H1 (cell line): Measurements from ENCODE around the gene TSPAN3. TPM values are rescaled to one million over a fixed set of nuclear protein-coding genes. Genes with fewer than 3 reads are reported as not detected.

Experiments used
- CTCF ChIA-PET: fragments of 300-600 bp; sonication (Branson Sonifier 250); formaldehyde crosslinking; loops from one replicate; lab custom pipeline; 2021; ENCODE audit not compliant: partially characterized antibody; lab: Charles Lee
- POLR2A ChIA-PET: fragments of 300-600 bp; sonication (Branson Sonifier 250); formaldehyde crosslinking; loops from one replicate; lab custom pipeline; 2021; ENCODE audit warnings: inconsistent platforms; ENCODE audit not compliant: partially characterized antibody; lab: Charles Lee
- DNase-seq, 2 experiments: peaks; one replicate each; pipeline versions ENCODE4 v3.0.0 to v3.0.0-alpha.2; 2010 to 2022; ENCODE audit warnings: low spot score in 2 of 2, low read depth in 1 of 2, mixed read lengths in 1 of 2
- FAIRE-seq: peaks from 2 replicates; lab custom pipeline; 2011; peaks lifted over from hg19 to GRCh38; lab: Jason Lieb, UNC
- H2AFZ ChIP-seq: 2 replicates; pipeline ENCODE4 v1.8.1; 2012; ENCODE audit warnings: low read length, inconsistent platforms
- H2AK5ac ChIP-seq: 2 replicates; pipeline ENCODE4 v1.6.1; 2013; ENCODE audit warnings: low read depth, low read length
- H2BK120ac ChIP-seq: replicated peaks from 2 replicates; pipeline ENCODE3; 2013; ENCODE audit warnings: low read depth, low read length, inconsistent platforms
- H2BK12ac ChIP-seq: 2 replicates; pipeline ENCODE4 v1.6.1; 2013; ENCODE audit warnings: low read depth, low read length
- H2BK15ac ChIP-seq: 2 replicates; pipeline ENCODE4 v1.6.1; 2013; ENCODE audit warnings: low read length
- H2BK20ac ChIP-seq: 2 replicates; pipeline ENCODE4 v1.6.1; 2013; ENCODE audit warnings: low read length
- H2BK5ac ChIP-seq: 2 replicates; pipeline ENCODE4 v1.6.1; 2013; ENCODE audit warnings: low read depth, low read length
- H3K14ac ChIP-seq: 2 replicates; pipeline ENCODE4 v1.6.1; 2013; ENCODE audit warnings: inconsistent platforms; ENCODE audit not compliant: insufficient read length
- H3K18ac ChIP-seq: 2 replicates; pipeline ENCODE4 v1.6.1; 2013; ENCODE audit warnings: low read length; ENCODE audit errors: extremely low read depth
- H3K23ac ChIP-seq: 2 replicates; pipeline ENCODE4 v1.6.1; 2013; ENCODE audit warnings: inconsistent platforms; ENCODE audit not compliant: insufficient read length
- H3K23me2 ChIP-seq: 2 replicates; pipeline ENCODE4 v1.6.1; 2013; ENCODE audit warnings: low read depth, low read length
- H3K27ac ChIP-seq: 2 replicates; pipeline ENCODE4 v1.6.1; 2011; ENCODE audit warnings: low read depth, low read length, inconsistent platforms
- H3K27me3 ChIP-seq, 4 experiments: replicated peaks in 1 of 4; 1 replicate in 1 of 4; 2 replicates in 3 of 4; pipeline versions ENCODE4 v1.6.1 to v1.8.1; 2011 to 2013; ENCODE audit warnings: low read length in 3 of 4, mild to moderate bottlenecking in 3 of 4, inconsistent platforms in 2 of 4, mixed read lengths in 2 of 4, moderate library complexity in 1 of 4; ENCODE audit not compliant: control insufficient read depth in 3 of 4, insufficient read depth in 3 of 4; ENCODE audit errors: extremely low read depth in 1 of 4
- H3K36me3 ChIP-seq, 4 experiments: 2 replicates each; pipeline versions ENCODE4 v1.6.1 to v1.8.1; 2011 to 2013; ENCODE audit warnings: mild to moderate bottlenecking in 4 of 4, low read length in 3 of 4, moderate library complexity in 2 of 4, control low read depth in 1 of 4, inconsistent platforms in 1 of 4; ENCODE audit not compliant: insufficient read depth in 4 of 4, control insufficient read depth in 2 of 4
- H3K4ac ChIP-seq: replicated peaks from 2 replicates; pipeline ENCODE3; 2013; ENCODE audit warnings: low read length, low read depth, mixed read lengths, inconsistent platforms; ENCODE audit not compliant: insufficient read length
- H3K4me1 ChIP-seq, 4 experiments: replicated peaks in 1 of 4; 1 replicate in 1 of 4; 2 replicates in 3 of 4; pipeline versions ENCODE4 v1.6.1 to v1.8.1; 2011 to 2013; ENCODE audit warnings: low read length in 3 of 4, inconsistent platforms in 2 of 4, mixed read lengths in 1 of 4; ENCODE audit not compliant: insufficient read depth in 4 of 4, control insufficient read depth in 3 of 4
- H3K4me2 ChIP-seq, 2 experiments: 2 replicates each; pipeline versions ENCODE4 v1.6.1 to v1.8.1; 2011 to 2013; ENCODE audit warnings: low read depth in 2 of 2, low read length in 2 of 2, control low read depth in 1 of 2, inconsistent platforms in 1 of 2, mild to moderate bottlenecking in 1 of 2; ENCODE audit not compliant: insufficient read depth in 1 of 2
- H3K4me3 ChIP-seq, 4 experiments: fragments of 200-600, 300-600 bp in 1 of 4; sonication (generic), shearing (Covaris generic), sonication (Bioruptor Twin) in 1 of 4; 2 replicates each; pipeline versions ENCODE4 v1.5.1 to v1.8.1; 2011 to 2016; ENCODE audit warnings: low read length in 4 of 4, low read depth in 3 of 4, control low read depth in 2 of 4, inconsistent platforms in 2 of 4, mild to moderate bottlenecking in 2 of 4, mixed read lengths in 1 of 4, moderate library complexity in 1 of 4; ENCODE audit not compliant: insufficient read depth in 2 of 4; ENCODE audit errors: extremely low read depth in 1 of 4
- H3K56ac ChIP-seq: replicated peaks from 2 replicates; pipeline ENCODE3; 2013; ENCODE audit warnings: low read depth, mild to moderate bottlenecking, mixed read lengths, low read length, inconsistent platforms; ENCODE audit not compliant: insufficient read length
- H3K79me1 ChIP-seq: 2 replicates; pipeline ENCODE4 v1.6.1; 2013; ENCODE audit warnings: low read depth, low read length, control low read depth
- H3K79me2 ChIP-seq, 2 experiments: 2 replicates each; pipeline versions ENCODE4 v1.6.1 to v1.8.1; 2012 to 2013; ENCODE audit warnings: low read length in 2 of 2, mild to moderate bottlenecking in 2 of 2, inconsistent platforms in 1 of 2; ENCODE audit not compliant: insufficient read depth in 2 of 2, control insufficient read depth in 1 of 2
- H3K9ac ChIP-seq, 4 experiments: replicated peaks in 1 of 4; 1 replicate in 1 of 4; 2 replicates in 3 of 4; pipeline versions ENCODE4 v1.6.1 to v1.8.1; 2011 to 2013; ENCODE audit warnings: low read depth in 3 of 4, low read length in 3 of 4, control low read depth in 2 of 4, mild to moderate bottlenecking in 2 of 4, moderate library complexity in 2 of 4, inconsistent platforms in 1 of 4; ENCODE audit errors: extremely low read depth in 1 of 4
- H3K9me3 ChIP-seq, 2 experiments: 2 replicates each; pipeline versions ENCODE4 v1.6.1 to v1.8.1; 2012 to 2013; ENCODE audit warnings: mild to moderate bottlenecking in 2 of 2, moderate library complexity in 2 of 2, control low read depth in 1 of 2, inconsistent platforms in 1 of 2, low read depth in 1 of 2, low read length in 1 of 2, mixed read lengths in 1 of 2; ENCODE audit not compliant: insufficient read depth in 2 of 2
- H4K20me1 ChIP-seq, 2 experiments: replicated peaks in 1 of 2; 2 replicates each; pipeline versions ENCODE3 to v1.8.1; 2011 to 2013; ENCODE audit warnings: inconsistent platforms in 2 of 2, low read length in 2 of 2, mild to moderate bottlenecking in 1 of 2; ENCODE audit not compliant: insufficient read depth in 2 of 2, control insufficient read depth in 1 of 2
- H4K5ac ChIP-seq: 2 replicates; pipeline ENCODE4 v1.6.1; 2013; ENCODE audit warnings: low read length, low read depth, mixed read lengths, inconsistent platforms; ENCODE audit not compliant: insufficient read length
- H4K8ac ChIP-seq: 2 replicates; pipeline ENCODE4 v1.8.0; 2013; ENCODE audit warnings: mild to moderate bottlenecking, moderate library complexity, low read length, inconsistent platforms; ENCODE audit not compliant: insufficient read depth; ENCODE audit errors: extremely low read depth
- H4K91ac ChIP-seq: replicated peaks from 2 replicates; pipeline ENCODE3; 2013; ENCODE audit warnings: low read length, mixed read lengths, inconsistent platforms; ENCODE audit not compliant: insufficient read length
- ASH2L ChIP-seq: fragments of 200-600, 300-600 bp; sonication (generic); IDR thresholded peaks from one replicate; pipeline ENCODE4 v1.7.1; 2017; ENCODE audit warnings: low read length
- BACH1 ChIP-seq: IDR thresholded peaks from 2 replicates; pipeline ENCODE4 v1.6.1; 2012; ENCODE audit warnings: low read length, improper control_type of control experiment
- CHD1 ChIP-seq: IDR thresholded peaks from 2 replicates; pipeline ENCODE4 v1.6.1; 2012; ENCODE audit warnings: low read depth, low read length, improper control_type of control experiment
- EZH2 ChIP-seq: fragments of 200-600 bp; sonication (generic); IDR thresholded peaks from 2 replicates; pipeline ENCODE4 v1.7.1; 2012; ENCODE audit warnings: low read depth, mild to moderate bottlenecking, moderate library complexity, low read length, inconsistent platforms; ENCODE audit not compliant: severe bottlenecking
- HDAC6 ChIP-seq: IDR thresholded peaks from one replicate; pipeline ENCODE4 v1.7.1; 2012; ENCODE audit warnings: low read depth, mild to moderate bottlenecking, inconsistent platforms, low read length, moderate library complexity
- PHF8 ChIP-seq: fragments of 200-600 bp; sonication (generic); conservative IDR thresholded peaks from 2 replicates; pipeline ENCODE4 v1.7.1; 2012; ENCODE audit warnings: low read depth, mild to moderate bottlenecking, inconsistent platforms, low read length, moderate library complexity
- SAP30 ChIP-seq: fragments of 300-600 bp; sonication (generic); IDR thresholded peaks from 2 replicates; pipeline ENCODE4 v1.7.1; 2012; ENCODE audit warnings: low read length, moderate library complexity, mild to moderate bottlenecking, inconsistent platforms; ENCODE audit not compliant: insufficient read depth, insufficient replicate concordance
- SIX5 ChIP-seq: IDR thresholded peaks from 2 replicates; pipeline ENCODE4 v1.6.1; 2011; ENCODE audit warnings: mild to moderate bottlenecking, low read depth, low read length
- SP1 ChIP-seq: IDR thresholded peaks from 2 replicates; pipeline ENCODE4 v1.6.1; 2011; ENCODE audit warnings: low read depth, low read length
- TEAD4 ChIP-seq: IDR thresholded peaks from 2 replicates; pipeline ENCODE4 v1.6.1; 2012; ENCODE audit warnings: low read depth, low read length, inconsistent platforms, mixed read lengths
- WGBS, 2 experiments: shearing (Covaris generic) in 1 of 2; methylation state at CpG; one replicate each; pipeline versions ENCODE4 v1.1.6 to v1.1.7; 2013 to 2015; ENCODE audit warnings: low lambda C conversion rate in 2 of 2, mixed read lengths in 2 of 2, inconsistent platforms in 1 of 2, low coverage in 1 of 2, missing lambda C conversion rate in 1 of 2; ENCODE audit not compliant: insufficient replicate concordance in 2 of 2, insufficient coverage in 1 of 2, insufficient read length in 1 of 2; ENCODE audit errors: extremely low coverage in 1 of 2, missing lambda C conversion rate in 1 of 2; 5-methylcytosine and 5-hydroxymethylcytosine counted together
- polyA plus RNA-seq, 7 experiments: library from polyadenylated mRNA; depleted of rRNA in 3 of 7; stranded (reverse) in 5 of 7; unstranded in 2 of 7; fragments of >200 nt in 5 of 7; fragments of 200-250 nt in 2 of 7; gene quantifications; 1 replicate in 5 of 7; 2 replicates in 1 of 7; 4 replicates in 1 of 7; pipeline versions ENCODE4 v1.2.1 to v1.2.3, GENCODE V29; 2011 to 2013; ENCODE audit warnings: missing spikeins in 2 of 7, mixed read lengths in 2 of 7
- total RNA-seq: library from RNA; stranded (reverse); fragmentation: NEBNext Ultra II Directional; extraction: Animal tissue kit (Norgen Biotek cat#: 25700); gene quantifications from 2 replicates; pipeline ENCODE4 v1.2.1, GENCODE V29; 2021
- TF ChIP-seq, protein P1 (sequence below): IDR thresholded peaks from 2 replicates; pipeline ENCODE4 v1.6.1; 2012; ENCODE audit warnings: inconsistent platforms

Gene TSPAN3
- total and polyA plus RNA-seq, 2 of the 8 experiments (the other 6 are each of a cell fraction or from before 2014, with no cell fraction given), result 107 to 238 TPM

DNA sequence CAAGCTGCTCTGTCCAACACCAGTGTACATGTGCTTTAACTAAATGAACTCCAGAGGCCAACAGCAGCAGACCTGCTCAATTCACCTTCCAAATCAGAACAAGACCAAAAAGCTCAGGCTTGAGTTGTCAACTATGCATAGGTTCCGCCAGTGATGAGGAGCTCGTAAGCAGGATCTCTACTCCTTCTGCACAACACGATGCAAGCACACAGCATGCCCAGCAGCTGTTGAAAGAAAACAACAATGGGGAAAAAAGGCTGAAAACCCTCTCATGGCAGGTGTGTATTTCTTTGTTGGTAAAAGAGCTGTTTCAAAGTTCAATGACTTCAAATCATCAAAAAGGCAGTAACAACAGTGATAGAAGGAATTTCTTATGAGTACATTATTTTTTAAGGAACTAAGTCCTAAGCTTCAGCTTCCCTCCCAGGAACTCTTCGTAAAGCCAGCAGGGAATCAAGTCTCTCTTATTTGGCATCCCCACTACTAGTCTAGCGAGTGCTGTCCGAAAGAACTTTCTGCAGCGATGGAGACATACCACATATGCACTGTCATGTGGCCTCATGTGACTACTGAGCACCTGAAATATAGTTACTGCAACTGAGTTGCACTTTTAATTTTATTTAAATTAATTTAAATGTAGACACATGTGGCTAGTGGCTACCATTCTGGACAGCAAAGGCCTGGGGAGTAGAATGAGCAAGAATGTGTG is 24.1 kb downstream of the TSPAN3 start:
- no peak overlapping the region for H2BK12ac ChIP-seq
- H4K5ac ChIP-seq, result no peak overlapping the region
- no peak overlapping the region for H3K56ac ChIP-seq
- POLR2A ChIA-PET, result interaction anchor here (0.7 to 2.6 kb wide), 4 partner anchors 8 to 24 kb away, joined by 3 to 11 read pairs (median 3); partner anchors contain the start of gene TSPAN3
- H4K20me1 ChIP-seq, result peaks cover 0 to 4% of the 10 kb centered on the region in 2 experiments
- H3K36me3 ChIP-seq, result peaks cover 4 to 36% (median 15%) of the 10 kb centered on the region in 4 experiments
- no peaks in the 10 kb centered on the region for H3K27me3 ChIP-seq
- H3K23me2 ChIP-seq, result no peaks in the 10 kb centered on the region
- H2BK15ac ChIP-seq, result no peak overlapping the region
- no peak overlapping the region for H3K23ac ChIP-seq
- 92% methylated on average over 7 of the region's 7 CpGs; no CpG with 5 or more reads in 1 of the 2 experiments for WGBS, 2 experiments
- DNase-seq, result no peak
- H3K79me2 ChIP-seq, result no peaks in the 10 kb centered on the region
- no peak overlapping the region for H3K14ac ChIP-seq
- no peak overlapping the region for H3K9ac ChIP-seq
- H3K4me1 ChIP-seq, result no peaks in the 10 kb centered on the region
- no peaks in the 10 kb centered on the region for H3K9me3 ChIP-seq
- no peak overlapping the region for H3K27ac ChIP-seq
- H3K4me3 ChIP-seq, result no peak overlapping the region
- no peak overlapping the region for H2AFZ ChIP-seq
- no peak for FAIRE-seq
- H4K91ac ChIP-seq, result no peak overlapping the region
- no peak overlapping the region for H2AK5ac ChIP-seq
- no peak overlapping the region for H3K4ac ChIP-seq
- H3K79me1 ChIP-seq, result no peaks in the 10 kb centered on the region; the same call in 1 of the 2 replicates
- TF ChIP-seq EZH2 (no peak), SIX5 (no peak), CHD1 (no peak), PHF8 (no peak), ASH2L (no peak), BACH1 (no peak), HDAC6 (no peak), SAP30 (no peak), SP1 (no peak), TEAD4 (no peak)
- TF ChIP-seq, protein P1, sequence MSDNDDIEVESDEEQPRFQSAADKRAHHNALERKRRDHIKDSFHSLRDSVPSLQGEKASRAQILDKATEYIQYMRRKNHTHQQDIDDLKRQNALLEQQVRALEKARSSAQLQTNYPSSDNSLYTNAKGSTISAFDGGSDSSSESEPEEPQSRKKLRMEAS, result no peak
- TF ChIP-seq, all 59 proteins: peak for 0
- Histone ChIP-seq H4K8ac (no peak overlapping the region), H3K4me2 (no peak overlapping the region), H2BK120ac (no peak overlapping the region), H3K18ac (no peak overlapping the region), H2BK5ac (no peak overlapping the region), H2BK20ac (no peak overlapping the region)
- CTCF ChIA-PET, result interaction anchor here (0.7 to 3.8 kb wide), 5 partner anchors 12 to 111 kb away, joined by 3 to 52 read pairs (median 8); no protein-coding TSS in a partner anchor
